SK-N-MC (cell line): ENCODE measurements around the gene RCBTB2.

ENCODE experiments used
- EZH2 ChIP-seq: fragments of 200-600 bp; sonication (generic); IDR thresholded peaks from one replicate; pipeline ENCODE4 v1.6.1; 2017; ENCODE audit warnings: antibody characterized with exemption
- FOXP2 ChIP-seq: optimal IDR thresholded peaks from 2 replicates; pipeline ENCODE3; 2011; ENCODE audit warnings: mild to moderate bottlenecking, moderate library complexity; ENCODE audit not compliant: insufficient read depth; ENCODE audit errors: extremely low read length, control extremely low read depth
- POLR2AphosphoS5 ChIP-seq: IDR thresholded peaks from 2 replicates; pipeline ENCODE4 v1.6.1; 2012; ENCODE audit warnings: mild to moderate bottlenecking, low read depth, low read length, borderline replicate concordance

- no peak for TF ChIP-seq POLR2AphosphoS5
- no peak for TF ChIP-seq EZH2
- TF ChIP-seq FOXP2: no peak
These were observed 16.8 kb upstream of the RCBTB2 start for GRCh38 chr13:48549658-48550057.
